ENCODE measurements around the gene ADCY3.

The ADCY3 gene

DNA sequence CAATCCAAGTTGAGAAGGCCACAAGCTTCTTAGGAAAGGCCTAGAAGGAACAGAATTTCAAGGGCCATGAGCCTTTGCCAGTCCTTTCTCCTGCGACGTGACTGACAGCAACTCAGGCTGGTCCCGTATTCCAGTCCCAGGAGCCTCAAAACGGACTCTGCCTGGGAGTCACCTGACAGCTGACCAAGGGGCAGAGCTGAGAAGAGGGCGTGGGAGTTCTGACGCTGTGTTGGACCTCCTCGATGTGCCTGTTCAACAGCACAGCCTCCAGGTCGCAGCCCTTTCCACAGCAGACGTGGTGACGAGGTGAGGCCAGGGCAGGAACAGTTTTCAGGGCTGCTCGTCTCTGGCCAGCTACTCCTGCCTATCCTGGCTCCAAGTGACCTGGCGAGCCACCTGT is 89.3 kb downstream of the ADCY3 start:
- no peak for DNase-seq (ENCODE audit: low read depth in 2 of 2)

DNA sequence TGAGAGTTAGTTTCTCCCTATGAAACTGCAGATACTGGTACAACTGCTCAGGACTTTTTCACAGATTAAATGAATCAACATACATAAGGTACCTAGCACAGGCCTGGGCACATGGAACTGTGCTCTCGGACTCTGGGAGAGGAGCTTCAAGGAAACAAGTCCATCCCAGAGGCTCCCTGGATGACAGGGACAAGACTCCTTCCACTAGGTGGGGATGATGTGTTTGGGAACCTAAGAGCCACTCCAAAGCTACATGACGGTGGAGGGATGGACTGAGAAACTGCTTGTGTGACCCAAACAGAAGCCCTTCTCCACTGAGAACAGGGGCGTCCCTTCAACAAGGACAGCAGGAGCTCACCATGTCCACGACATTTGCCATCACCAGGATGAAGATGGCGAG is 89.7 kb downstream of the ADCY3 start:
- DNase-seq (ENCODE audit: low read depth in 2 of 2), result no peak

DNA sequence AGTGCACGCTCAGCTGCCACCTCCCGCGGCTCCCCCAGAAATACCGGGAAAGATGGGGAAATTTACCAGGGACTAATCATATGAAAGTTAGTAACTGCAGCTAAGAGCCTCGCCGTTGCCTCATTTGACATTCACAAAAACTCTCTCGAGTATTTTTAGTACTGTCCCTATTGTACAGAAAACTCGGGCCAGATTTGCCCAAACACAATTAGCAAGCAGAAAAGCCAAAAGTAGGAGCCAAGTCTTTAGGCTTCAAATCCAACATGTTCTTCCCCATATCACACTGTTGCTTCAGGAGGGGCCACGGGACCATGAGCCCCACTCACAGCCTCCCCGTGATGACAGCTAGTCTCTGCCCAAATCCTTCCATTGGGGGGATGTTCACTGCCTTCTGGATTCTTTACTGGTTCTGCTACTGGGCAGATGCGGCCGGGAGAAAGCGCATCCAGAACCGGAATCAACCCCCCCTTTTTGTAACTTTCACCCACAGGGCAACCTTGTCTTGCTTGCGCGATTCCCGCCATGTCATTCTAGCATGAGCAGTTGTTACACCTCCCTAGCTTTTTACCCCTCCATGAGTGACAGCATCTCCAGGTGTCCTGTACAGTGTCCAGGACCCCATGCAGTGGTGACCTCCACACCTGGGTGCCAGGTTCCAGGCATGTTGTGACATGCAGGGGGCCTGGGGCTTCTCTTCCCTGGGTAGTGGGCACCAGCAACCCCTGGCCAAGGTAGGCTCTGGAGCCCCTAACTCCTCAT is 91.6 kb downstream of the ADCY3 start:
- DNase-seq (ENCODE audit: low read depth in 2 of 2), result no peak

DNA sequence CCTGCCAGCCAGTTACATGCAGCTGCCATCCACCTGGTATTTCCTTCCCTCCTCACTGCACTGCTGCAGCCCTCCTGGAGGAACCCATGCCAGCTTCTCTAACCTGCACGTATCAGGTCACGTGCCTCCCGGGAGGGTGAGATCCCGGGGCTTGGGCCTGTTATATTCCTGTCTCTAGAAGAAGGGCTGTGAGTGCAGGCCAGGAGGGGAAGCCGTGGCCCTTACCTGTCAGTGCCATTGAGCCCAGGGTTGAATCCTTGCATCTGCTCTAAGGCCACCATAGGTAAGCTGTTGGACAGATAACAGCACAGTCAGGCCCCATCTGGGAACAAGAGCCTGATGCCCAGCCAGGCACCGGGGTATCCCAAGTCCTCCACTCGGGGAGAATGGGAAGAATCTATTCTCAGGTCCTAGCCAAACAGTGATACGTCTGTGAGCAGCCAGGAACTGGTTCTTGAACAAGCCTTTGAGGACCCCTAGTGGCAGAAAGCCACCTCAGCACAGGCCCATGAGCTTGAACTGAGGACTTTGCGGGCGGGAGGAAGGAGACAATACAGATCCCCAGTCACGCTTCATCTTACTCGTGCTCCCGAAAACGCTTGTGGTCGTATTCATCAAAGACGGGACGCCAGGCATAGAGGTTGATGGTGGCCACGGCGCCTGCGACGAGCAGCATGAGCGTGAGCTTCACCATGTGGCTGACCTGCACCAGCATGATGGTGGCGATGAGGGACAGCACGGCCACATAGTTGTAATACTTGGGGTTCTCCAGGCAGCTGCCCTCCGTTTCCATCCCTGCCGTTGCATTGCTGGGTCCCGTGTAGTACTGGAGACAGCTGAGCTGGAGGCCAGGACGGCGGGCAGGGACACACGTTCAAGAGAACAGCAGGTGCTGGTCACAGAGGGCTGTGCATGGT is 92.5 kb downstream of the ADCY3 start:
- peak; percentile 27 to 47 for DNase-seq (ENCODE audit: low read depth in 2 of 2)

DNA sequence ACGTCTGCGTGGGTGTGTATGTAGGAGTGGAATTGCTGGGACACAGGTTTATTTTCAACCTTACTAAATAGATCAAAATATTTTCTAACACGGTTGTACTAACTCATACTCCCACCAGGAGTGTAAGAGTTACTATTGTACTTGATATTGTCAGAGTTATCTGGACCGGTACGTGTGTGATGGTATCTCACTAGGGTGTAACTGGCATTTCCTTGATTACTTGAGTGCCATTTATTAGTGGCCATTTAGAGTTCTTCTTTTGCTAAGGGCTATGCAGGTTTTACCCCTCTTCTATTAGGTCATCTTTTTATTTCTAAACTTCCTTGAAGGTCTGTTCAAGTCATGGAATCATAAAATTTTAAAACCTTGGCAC is 93.3 kb downstream of the ADCY3 start:
- DNase-seq (ENCODE audit: low read depth in 2 of 2), result no peak

DNA sequence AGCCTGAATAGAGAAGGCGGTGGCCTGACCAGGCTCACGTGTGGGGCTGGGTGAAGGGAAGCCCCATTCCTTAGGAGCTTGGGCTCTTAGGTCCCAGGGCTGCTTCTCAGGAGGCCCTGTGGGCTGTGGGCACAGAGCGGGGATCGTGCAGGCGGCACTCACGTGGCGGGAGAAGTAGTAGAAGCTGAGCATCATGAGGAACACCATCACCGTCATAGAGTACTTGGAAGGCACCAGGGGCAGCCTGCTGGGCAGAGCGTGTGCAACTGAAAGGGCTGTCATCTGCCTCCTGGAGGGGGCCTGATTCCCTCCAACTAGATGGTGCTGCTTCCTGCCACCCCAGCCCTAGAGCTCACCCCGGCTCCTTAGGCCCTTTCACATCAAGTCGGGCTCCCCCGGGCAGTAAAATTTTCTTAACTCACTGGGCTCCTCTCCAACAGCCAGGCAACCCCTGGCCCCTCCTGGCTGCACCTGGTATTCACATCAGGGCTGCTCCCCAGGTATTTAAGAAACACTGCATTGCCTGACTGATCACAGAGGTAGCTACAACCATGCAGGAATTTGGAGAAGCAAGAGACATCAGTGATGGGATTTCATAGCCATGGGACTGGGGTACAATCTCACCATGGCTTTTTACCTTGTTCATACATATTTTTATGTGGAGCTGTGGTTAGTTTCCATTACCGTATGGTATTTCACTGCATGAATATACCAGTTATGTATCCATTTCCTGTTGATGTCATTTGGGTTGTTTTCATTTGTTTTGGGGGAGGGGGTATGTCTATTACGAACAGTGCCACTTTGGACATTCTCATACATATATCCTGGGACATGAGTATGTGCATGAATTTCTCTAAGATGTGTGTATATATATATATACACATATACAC is 93.9 kb downstream of the ADCY3 start:
- DNase-seq (ENCODE audit: low read depth in 2 of 2), result no peak

DNA sequence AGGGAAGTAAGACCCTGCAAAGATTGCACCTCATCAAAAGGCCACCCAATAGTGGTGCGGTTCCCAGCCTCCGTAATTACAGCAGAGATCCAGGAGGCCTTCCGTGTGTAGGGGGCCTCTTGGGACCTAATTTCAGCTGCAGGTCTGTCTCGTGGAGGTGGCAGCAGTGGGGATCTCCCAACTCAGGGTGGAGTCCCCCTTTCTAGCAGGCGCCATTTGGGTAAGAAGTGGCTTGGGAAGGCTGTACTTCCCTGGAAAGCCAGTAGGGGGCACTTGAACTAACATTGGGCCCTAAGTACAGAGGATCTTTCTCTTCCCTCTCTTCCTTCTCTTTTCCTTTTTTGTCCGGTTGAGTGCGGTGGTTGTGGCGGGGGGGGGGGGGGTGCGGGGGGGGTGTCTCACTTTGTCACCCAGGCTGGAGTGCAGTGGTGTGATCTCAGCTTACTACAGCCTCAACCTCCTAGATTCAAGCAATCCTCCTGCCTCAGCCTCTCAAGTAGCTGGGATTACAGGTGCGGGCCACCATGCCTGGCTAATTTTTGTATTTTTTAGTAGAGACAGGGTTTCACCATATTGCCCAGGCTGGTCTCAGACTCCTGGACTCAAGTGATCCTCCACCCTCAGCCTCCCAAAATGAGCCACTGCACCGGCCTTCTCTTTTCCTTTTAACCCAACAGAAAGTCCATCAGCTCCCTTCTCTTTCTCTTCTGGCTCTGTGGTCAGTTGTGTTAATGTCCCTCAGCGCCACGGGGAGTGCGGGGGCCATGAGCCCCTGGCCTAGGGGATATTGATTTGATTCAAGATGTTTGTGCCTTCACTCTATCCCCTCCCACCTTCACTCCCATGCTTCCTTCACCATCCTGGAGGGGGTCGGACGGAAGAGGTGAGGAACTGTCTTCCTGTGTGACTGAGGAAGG is 94.8 kb downstream of the ADCY3 start:
- DNase-seq (ENCODE audit: low read depth in 2 of 2), result no peak

DNA sequence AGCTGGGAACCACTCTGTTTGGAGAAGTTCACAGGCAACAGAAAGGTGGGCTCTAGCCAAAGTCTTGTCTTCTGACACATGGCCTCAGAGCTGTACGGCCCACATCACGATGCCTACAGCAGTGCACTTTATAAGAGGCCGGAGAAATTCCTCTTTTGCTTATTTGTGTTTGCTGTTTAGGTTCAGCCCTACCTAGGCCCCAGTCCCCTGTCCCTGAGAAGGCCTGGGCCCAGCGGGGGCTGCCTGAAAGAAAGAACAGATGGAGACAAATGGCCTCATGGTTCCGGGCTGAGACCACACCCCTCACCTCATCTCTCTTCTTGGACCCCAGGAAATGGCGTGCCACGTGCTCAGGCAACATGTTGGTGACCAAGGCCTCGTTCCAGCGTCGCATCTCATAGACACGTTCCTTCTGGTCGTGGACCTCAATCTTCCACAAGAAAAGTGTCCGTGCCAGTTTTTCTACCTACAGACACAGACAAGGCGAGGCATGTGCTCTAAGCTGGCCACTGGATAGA is 95.9 kb downstream of the ADCY3 start:
- no peak for DNase-seq (ENCODE audit: low read depth in 2 of 2)

DNA sequence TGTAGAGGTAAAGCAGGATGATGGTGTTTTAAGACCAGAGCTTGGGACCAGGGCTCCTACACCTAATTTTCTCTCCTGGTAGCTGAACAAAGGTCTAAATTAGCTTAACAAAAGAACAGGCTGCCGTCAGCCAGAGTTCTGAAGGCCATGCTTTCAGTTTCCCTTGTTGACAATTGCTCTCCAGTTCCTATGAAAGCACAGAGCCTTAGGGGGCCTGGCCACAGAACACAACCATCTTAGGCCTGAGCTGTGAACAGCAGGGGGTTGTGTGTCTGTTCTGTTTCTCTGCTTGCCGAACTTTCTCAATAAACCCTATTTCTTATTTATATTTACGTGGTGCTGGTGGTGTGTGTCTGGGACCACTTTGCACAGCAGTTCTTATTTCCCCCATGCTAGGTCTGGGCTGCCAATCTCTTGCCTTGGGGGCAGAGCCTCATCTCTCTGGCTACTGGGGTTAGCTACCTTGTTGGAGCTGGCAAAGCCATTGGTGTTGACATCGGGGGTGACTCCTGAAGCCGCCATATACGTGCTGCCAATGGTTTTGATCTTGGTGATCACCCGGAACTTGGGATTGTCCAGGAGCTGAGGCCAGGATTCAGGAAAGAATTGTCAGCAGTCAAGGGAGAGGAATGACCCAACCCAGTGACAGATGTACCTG is 97.9 kb downstream of the ADCY3 start:
- DNase-seq (ENCODE audit: low read depth in 2 of 2), result no peak

DNA sequence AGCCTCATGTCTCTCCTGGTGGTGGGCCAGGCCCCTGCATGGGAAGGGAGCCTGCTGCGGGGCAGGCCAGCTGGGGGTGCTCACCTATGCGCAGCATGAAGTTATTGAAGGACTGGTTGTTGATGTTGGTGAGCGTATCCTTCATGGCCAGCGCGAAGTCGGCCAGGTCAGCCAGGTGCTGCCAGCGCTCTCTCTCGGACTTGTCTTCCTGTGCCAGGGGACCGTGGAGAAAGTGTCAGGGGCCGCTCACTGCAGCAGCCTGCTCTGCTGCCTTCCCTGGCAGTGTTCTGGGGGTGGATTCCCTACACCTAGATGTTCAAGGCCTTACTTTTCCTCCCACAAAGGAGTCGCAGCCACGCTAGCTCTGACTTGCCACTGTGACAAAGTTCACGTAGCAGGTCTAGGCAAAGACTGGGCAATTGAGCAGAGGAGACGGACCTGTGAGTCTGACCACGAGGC is 98.6 kb downstream of the ADCY3 start:
- no peak for DNase-seq (ENCODE audit: low read depth in 2 of 2)

DNA sequence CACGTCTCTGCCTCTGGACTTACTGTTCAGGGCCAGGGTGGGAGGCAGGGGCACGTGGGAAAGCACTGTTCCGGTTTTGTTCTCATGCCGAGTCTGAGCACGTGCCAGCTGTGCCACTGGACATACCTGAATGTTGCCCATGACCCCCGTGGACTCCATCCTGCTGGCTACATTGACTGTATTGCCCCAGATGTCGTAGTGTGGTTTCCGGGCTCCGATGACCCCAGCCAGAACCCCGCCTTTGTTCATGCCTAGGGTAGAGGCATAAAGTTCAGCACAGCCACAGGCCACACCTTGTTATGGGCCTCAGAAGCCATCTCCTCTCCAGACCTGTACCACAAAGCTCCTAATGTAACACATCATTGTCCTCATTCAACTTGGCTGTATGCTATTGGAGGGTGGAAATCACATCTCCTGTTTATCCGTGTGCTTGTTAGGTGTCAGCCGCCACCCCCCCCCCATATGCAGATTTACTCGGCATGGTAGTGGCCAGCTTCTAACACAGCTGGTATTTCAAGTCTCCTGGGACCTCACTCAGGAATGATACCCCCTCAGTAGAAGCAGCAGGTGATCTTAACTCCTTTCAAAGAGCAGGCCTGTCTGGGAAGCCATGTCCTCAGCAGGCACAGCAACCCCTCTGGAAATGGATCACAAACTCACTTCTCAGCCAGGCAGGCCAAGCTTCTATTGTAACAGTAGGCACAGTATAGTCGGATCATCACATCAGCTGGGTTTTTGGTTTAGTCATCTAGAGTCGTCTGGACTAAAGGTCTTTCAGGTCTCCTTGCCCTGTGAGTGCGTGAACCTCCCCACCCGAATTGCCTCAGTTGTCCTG is 99.2 kb downstream of the ADCY3 start:
- no peak for DNase-seq (ENCODE audit: low read depth in 2 of 2)

DNA sequence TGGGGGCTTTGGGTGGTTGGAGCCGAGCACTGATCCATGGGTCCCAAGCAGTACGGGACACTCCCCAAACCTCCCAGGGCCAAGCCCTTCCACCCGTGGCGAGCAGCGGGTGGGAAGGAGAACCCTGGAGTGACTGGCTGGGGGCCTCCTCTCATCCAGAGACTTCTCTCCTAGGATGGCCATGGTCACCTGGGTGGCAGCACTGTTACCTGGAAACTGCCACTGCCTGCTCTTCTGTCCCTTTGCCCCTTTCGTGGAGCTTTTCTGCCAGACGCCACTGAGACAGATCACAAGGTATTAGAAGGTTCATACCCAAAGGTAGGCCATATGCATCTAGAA is 99.9 kb downstream of the ADCY3 start:
- DNase-seq (ENCODE audit: low read depth in 2 of 2), result no peak

DNA sequence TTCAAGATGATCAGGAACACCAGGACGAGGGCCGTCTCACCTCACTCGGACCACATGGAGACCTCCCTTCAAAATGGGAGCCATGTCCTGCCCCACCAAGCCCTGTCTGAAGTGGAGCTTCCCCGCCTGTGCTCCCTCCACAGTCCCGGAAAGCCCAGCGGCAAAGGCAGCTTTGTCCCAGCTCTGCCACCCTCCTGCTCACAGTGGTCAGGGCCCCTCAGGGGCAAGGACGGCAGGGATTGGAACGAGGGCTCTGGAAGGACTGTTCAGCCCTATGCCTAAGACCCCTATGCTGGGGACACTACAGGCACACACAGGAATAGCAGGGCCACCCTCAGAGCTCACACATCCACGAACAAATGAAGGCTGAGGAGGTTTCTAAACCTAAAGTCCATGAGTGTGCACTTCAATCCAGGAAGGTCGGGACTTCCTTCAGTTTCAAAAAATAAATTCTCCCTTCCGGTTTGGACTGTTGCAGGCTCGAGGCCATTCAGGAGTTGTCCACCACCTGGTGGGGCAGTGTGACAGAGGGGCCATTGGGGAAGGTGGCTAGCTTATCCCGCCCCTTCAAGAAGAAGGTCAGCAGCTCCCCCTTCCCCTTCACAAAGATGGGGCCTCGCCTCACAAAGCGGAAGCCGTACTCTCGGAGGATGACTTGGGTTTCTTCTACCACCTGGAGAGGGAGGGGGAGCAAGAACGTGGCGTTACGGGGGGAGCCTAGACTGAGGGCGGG is 100.4 kb downstream of the ADCY3 start:
- no peak for DNase-seq (ENCODE audit: low read depth in 2 of 2)

DNA sequence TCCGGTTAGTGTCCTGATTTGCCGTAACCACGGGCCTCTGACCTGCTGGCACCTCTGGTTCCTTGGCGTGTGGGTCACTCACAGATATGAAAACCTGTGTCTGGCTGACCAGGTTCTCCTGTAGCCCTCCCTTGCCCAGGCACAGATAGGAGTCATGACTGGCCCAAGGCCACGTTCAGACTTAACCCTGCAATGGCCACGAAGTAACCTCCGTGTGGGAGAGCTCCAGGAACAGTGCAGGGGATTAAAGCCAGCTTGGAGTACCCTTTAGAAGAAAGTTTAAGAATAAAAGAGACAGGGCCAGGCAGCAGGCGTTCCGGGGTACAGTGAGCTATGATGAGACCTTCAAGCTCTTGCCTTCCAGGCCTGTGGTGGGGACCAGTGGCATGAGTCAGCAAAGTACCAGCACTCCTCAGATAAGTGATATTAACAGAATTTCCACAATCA is 101.3 kb downstream of the ADCY3 start:
- DNase-seq (ENCODE audit: low read depth in 2 of 2), result no peak

DNA sequence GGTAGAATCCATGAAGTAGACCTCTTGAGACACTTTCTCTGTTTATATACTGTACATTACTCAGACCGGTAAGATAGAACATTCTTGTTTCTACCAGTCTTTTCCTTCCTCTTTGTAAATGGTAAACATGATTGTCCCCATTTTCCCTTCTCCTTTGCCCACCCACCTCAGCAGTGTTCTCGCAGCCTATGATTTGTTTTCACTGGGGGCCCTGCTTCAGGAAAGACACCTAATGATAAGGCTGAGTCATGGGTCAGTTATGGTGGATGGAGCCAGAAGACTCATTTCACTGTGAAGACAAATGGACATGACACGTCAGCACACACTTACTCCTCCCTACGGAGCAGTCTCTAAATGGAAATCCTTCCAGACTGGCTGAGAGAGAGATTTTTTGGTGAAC is 103.2 kb downstream of the ADCY3 start:
- no peak for DNase-seq (ENCODE audit: low read depth in 2 of 2)

DNA sequence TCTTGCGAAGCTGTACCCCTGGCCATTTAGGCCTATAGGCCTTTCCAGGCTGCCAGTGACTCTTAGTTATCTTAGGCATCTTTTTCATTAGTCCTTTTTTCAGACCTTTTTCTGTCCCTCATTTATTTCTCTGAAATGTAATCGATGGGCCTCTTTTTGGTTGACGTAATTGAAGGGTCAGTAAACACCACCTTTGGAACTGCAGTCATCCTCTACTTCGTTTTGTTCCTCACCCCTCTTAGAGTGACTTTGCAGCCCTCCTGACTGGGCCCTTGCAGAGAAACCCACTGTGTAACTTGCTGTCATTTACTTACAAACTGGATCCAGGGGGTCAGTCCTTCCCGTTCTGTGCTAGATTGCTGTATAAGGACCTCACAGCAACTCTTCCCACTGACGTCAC is 103.6 kb downstream of the ADCY3 start:
- DNase-seq (ENCODE audit: low read depth in 2 of 2), result no peak

DNA sequence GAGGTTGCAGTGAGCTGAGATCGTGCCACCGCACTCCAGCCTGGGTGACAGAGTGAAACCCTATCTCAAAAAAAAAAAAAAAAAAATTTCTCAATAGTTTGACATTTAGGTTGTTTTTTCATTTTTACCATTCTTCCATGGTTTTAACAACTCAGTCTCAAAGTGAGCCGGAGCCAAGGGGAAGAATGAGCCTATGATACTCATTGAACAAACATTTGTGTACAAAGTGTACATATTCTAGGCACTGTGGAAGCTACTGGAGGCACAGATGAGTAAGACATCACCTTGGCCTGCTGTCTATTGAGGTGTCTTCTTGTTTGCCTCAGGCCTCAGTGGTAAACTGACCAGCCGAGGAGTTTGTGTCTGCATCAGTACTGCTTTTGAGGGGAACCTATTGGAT is 104.9 kb downstream of the ADCY3 start:
- no peak for DNase-seq (ENCODE audit: low read depth in 2 of 2)

DNA sequence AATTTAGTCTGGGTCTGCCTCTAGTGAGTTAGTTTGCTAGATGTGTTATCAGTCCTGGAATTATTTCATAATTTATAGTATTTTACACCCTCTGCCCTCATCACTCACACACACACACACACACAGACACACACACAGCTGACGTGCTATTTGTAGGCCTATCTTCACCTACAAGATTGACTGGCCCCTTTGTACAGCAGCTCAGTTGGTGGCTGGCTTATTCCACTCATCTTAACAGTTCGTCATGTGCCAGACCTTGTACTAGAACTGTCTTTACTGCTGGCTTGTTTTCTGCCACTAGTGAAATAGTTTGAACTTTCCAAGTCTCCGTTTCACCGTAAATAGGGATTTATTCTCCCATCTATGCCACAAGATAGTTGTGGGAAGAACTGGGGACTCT is 105.5 kb downstream of the ADCY3 start:
- DNase-seq (ENCODE audit: low read depth in 2 of 2), result no peak

DNA sequence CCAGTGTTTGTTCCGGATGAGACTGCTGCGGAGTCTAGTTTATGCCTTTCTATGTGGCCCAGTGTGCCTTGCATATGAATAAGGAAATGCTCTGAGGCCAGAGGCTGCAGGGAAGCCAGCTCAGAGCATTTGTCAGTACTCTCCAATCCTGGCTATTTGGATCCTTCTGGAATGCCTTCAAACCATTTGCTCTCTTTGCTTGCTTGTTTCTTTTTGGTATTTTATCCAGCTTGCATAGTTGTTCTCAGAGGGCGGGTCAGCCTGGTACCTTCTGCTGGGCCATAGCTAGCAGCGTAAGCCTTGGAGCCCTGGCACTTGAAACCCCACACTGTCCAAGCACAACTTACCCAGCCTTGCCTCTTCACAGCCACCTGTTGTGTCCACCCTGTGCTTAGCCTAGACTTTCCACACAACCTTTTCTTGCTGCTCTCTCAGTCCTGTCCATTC is 106.3 kb downstream of the ADCY3 start:
- no peak for DNase-seq (ENCODE audit: low read depth in 2 of 2)

Measured in stimulated activated CD8-positive, alpha-beta memory T cell treated with anti-CD3 and anti-CD28 coated beads, Interleukin-7, amount 100 ng/mL, for 1 hour (primary cell).